ENCODE data around the gene SPPL2B. TPM values are rescaled to one million over a fixed set of nuclear protein-coding genes. Genes with fewer than 3 reads are reported as not detected.

The SPPL2B gene
- total RNA-seq, 1 donor from 2014 or later, result 95.7 TPM

- intact Hi-C loops (cut with DNase I), result no loop called here
- Histone ChIP-seq H3K4me1 (no peaks in the 10 kb centered on the region), H3K27me3 (no peaks in the 10 kb centered on the region), H3K9me3 (no peaks in the 10 kb centered on the region), H3K27ac (no peak overlapping the region), H3K36me3 (peaks cover 28 to 56% of the 10 kb centered on the region in 2 donors), H3K4me3 (no peak overlapping the region)
- TF ChIP-seq, protein P1, sequence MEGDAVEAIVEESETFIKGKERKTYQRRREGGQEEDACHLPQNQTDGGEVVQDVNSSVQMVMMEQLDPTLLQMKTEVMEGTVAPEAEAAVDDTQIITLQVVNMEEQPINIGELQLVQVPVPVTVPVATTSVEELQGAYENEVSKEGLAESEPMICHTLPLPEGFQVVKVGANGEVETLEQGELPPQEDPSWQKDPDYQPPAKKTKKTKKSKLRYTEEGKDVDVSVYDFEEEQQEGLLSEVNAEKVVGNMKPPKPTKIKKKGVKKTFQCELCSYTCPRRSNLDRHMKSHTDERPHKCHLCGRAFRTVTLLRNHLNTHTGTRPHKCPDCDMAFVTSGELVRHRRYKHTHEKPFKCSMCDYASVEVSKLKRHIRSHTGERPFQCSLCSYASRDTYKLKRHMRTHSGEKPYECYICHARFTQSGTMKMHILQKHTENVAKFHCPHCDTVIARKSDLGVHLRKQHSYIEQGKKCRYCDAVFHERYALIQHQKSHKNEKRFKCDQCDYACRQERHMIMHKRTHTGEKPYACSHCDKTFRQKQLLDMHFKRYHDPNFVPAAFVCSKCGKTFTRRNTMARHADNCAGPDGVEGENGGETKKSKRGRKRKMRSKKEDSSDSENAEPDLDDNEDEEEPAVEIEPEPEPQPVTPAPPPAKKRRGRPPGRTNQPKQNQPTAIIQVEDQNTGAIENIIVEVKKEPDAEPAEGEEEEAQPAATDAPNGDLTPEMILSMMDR (IDR thresholded peaks at IDR 0.05), result no peak
- DNase-seq (ENCODE audit: low spot score in 2 of 2), result no peak
These were observed 22.2 kb downstream of the SPPL2B start for GRCh38 chr19:2350656-2351055.

GRCh38 chr19:2351591-2351990, 23.1 kb downstream of the SPPL2B start:
- H3K27me3 ChIP-seq, result no peaks in the 10 kb centered on the region
- no peaks in the 10 kb centered on the region for H3K4me1 ChIP-seq
- no peak overlapping the region for H3K4me3 ChIP-seq
- TF ChIP-seq, protein P1 (IDR thresholded peaks at IDR 0.05), result no peak
- H3K36me3 ChIP-seq, result peaks cover 22 to 50% of the 10 kb centered on the region in 2 donors
- H3K27ac ChIP-seq, result no peak overlapping the region
- no peak for DNase-seq (ENCODE audit: low spot score in 2 of 2)
- intact Hi-C loops (cut with DNase I), result no loop called here
- no peaks in the 10 kb centered on the region for H3K9me3 ChIP-seq

DNA sequence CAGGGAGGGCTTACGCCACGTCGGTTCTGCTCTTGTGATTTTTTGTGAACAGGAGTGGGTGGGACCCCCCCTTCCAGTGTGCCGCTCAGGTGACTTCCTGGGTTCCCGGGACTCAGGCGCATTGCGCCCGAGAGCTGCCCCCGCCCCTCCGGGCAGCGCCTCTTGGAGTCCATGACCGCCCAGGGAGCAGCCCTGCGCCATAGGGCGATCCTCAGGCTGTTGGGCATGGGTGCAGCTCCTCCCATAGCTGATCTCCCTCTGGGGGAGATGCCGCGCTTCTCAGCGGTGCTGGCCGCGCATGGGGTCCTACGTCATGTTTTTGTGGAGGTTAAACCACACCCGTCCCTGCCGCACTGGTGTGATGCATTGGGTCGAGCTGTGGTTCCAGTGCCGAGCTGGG, 23.6 kb downstream of the SPPL2B start:
- intact Hi-C loops (cut with DNase I), result no loop called here
- peaks cover 20 to 46% of the 10 kb centered on the region in 2 donors for H3K36me3 ChIP-seq
- no peak for DNase-seq (ENCODE audit: low spot score in 2 of 2)
- H3K9me3 ChIP-seq, result no peaks in the 10 kb centered on the region
- no peak overlapping the region for H3K27ac ChIP-seq
- H3K27me3 ChIP-seq, result no peaks in the 10 kb centered on the region
- H3K4me1 ChIP-seq, result no peaks in the 10 kb centered on the region
- TF ChIP-seq, protein P1 (IDR thresholded peaks at IDR 0.05), result no peak
- H3K4me3 ChIP-seq, result no peak overlapping the region

GRCh38 chr19:2353159-2353886, 24.8 kb downstream of the SPPL2B start:
- Histone ChIP-seq H3K4me1 (no peaks in the 10 kb centered on the region), H3K9me3 (no peaks in the 10 kb centered on the region), H3K27me3 (no peaks in the 10 kb centered on the region), H3K4me3 (no peak overlapping the region), H3K36me3 (peaks cover 20 to 46% of the 10 kb centered on the region in 2 donors), H3K27ac (no peak overlapping the region)
- no peak for DNase-seq (ENCODE audit: low spot score in 2 of 2)
- TF ChIP-seq, protein P1 (IDR thresholded peaks at IDR 0.05), result no peak
- intact Hi-C loops (cut with DNase I), result no loop called here

DNA sequence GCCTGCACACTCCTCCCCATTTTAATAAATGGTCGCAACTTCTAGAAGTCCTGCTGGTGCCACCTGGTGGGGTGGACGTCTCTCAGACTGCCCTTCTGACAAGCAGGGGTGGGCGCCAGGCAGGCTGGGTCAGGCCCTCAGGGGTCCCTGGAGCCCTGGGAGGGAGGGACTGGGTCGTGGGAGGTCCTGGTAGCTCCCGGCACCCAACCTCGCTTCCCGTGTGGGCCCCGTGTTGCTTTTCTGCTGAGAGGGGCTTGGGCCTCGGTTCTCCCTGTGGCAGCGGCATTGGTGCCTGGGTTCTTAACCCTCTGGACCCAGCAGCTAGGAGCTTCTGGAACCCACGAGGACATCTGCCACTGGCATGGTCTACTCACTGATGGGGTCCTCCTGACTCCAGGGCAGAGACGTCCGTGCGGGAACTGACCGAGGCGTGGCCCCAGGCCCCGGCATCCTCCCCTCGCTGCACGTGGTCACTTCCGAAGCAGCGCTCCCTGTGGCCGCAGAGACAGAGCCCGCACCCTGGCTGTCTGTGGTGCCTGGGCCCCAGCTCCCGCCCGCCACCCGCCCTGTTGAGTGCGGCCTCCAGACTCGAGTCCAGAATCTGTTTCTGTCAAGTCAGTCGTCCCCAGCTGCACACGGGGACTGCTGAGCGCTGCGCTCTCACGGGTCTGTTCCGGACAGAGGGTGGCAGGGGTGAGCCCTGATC, 25.6 kb downstream of the SPPL2B start:
- intact Hi-C loops (cut with DNase I), result no loop called here
- no peak overlapping the region for H3K27ac ChIP-seq
- no peak overlapping the region for H3K4me3 ChIP-seq
- no peaks in the 10 kb centered on the region for H3K4me1 ChIP-seq
- no peaks in the 10 kb centered on the region for H3K9me3 ChIP-seq
- no peaks in the 10 kb centered on the region for H3K27me3 ChIP-seq
- TF ChIP-seq, protein P1 (IDR thresholded peaks at IDR 0.05), result no peak
- DNase-seq (ENCODE audit: low spot score in 2 of 2), result no peak
- peaks cover 18 to 39% of the 10 kb centered on the region in 2 donors for H3K36me3 ChIP-seq
